Esophagus muscularis mucosa (tissue), 4 donors: Measurements from ENCODE around the gene PER2. TPM values are rescaled to one million over a fixed set of nuclear protein-coding genes. Genes with fewer than 3 reads are reported as not detected.
"Not testable (repeated sequence)": the region's sequence is repeated elsewhere in the genome, so short reads cannot be mapped to it uniquely, and the experiment has no call there.

Source experiments
- DNase-seq: peaks from one replicate; pipeline ENCODE4 v3.0.0-alpha.2; 2017; ENCODE audit errors: extremely low spot score
- H3K27ac ChIP-seq, 4 donors: fragments of 200-600 bp; sonication (generic); replicated peaks in 1 of 4; 1 replicate in 3 of 4; 2 replicates in 1 of 4; pipeline ENCODE4 v1.5.1; 2016 to 2019; ENCODE audit warnings: mild to moderate bottlenecking in 1 of 4
- H3K27me3 ChIP-seq, 4 donors: fragments of 200-600 bp; sonication (generic); one replicate each; pipeline versions ENCODE4 v1.5.1 to v1.6.0; 2016 to 2019
- H3K36me3 ChIP-seq, 4 donors: fragments of 200-600 bp; sonication (generic); one replicate each; pipeline ENCODE4 v1.5.1; 2016 to 2019
- H3K4me1 ChIP-seq, 4 donors: fragments of 200-600 bp; sonication (generic); one replicate each; pipeline ENCODE4 v1.5.1; 2016 to 2019
- H3K4me3 ChIP-seq, 4 donors: fragments of 200-600 bp; sonication (generic); 1 replicate in 2 of 4; 2 replicates in 2 of 4; pipeline ENCODE4 v1.5.1; 2016 to 2019; ENCODE audit warnings: mild to moderate bottlenecking in 4 of 4, moderate library complexity in 1 of 4
- H3K9me3 ChIP-seq, 4 donors: fragments of 200-600 bp; sonication (generic); 1 replicate in 3 of 4; 2 replicates in 1 of 4; pipeline ENCODE4 v1.5.1; 2016 to 2019
- CTCF ChIP-seq, 3 experiments: fragments of 200-600 bp in 2 of 3; fragments of 450-650 bp in 1 of 3; sonication (generic) in 2 of 3; IDR thresholded peaks; one replicate each; pipeline ENCODE4 v1.5.1; 2017 to 2019; ENCODE audit warnings: antibody characterized with exemption in 3 of 3, mild to moderate bottlenecking in 2 of 3, moderate library complexity in 1 of 3
- EP300 ChIP-seq: sonication (generic); formaldehyde crosslinking; IDR thresholded peaks from one replicate; pipeline ENCODE4 v1.6.1; 2017; ENCODE audit warnings: antibody characterized with exemption
- POLR2A ChIP-seq: fragments of 450-650 bp; IDR thresholded peaks from one replicate; pipeline ENCODE4 v1.6.1; 2017; ENCODE audit warnings: antibody characterized with exemption, moderate library complexity, mild to moderate bottlenecking, low read depth
- POLR2AphosphoS5 ChIP-seq, 2 donors: sonication (generic); formaldehyde crosslinking; IDR thresholded peaks; one replicate each; pipeline ENCODE4 v1.6.1; 2017; ENCODE audit warnings: antibody characterized with exemption in 2 of 2
- WGBS: methylation state at CpG from one replicate; pipeline ENCODE4 v1.1.5; 2018; 5-methylcytosine and 5-hydroxymethylcytosine counted together
- intact Hi-C: fragments of 100-400 bp; cut with DNase I; formaldehyde crosslinking; loops from one replicate; pipeline ENCODE4 v1.15.1; 2023
- total RNA-seq, 4 donors: library from RNA; depleted of rRNA; stranded (reverse); fragments of >200 nt; gene quantifications; one replicate each; pipeline versions ENCODE4 v1.1.0 to v1.2.1, GENCODE V29; 2016

Gene PER2
- total RNA-seq, 4 donors from 2014 or later, result 9.1 to 13.1 (median 11.1) TPM

- no peak for DNase-seq
- WGBS, result 100% methylated on average over 2 of the region's 4 CpGs
- Histone ChIP-seq H3K9me3 (no peaks in the 10 kb centered on the region), H3K27me3 (no peaks in the 10 kb centered on the region), H3K4me3 (no peak overlapping the region), H3K4me1 (peaks cover 0 to 7% (median 2%) of the 10 kb centered on the region in 4 donors), H3K36me3 (peaks cover 61 to 100% (median 92%) of the 10 kb centered on the region in 4 donors), H3K27ac (no peak overlapping the region)
- intact Hi-C loops, result no loop called here
- no peak for TF ChIP-seq EP300
- TF ChIP-seq CTCF (IDR thresholded peaks at IDR 0.05), result no peak
- no peak for TF ChIP-seq POLR2A
Observed at GRCh38 chr2:238272156-238272555, 16.3 kb downstream of the PER2 start.

GRCh38 chr2:238271686-238272085, 16.7 kb downstream of the PER2 start:
- peaks cover 61 to 100% (median 94%) of the 10 kb centered on the region in 4 donors for H3K36me3 ChIP-seq
- H3K4me3 ChIP-seq, H3K4me1 ChIP-seq, intact Hi-C loops, DNase-seq, H3K9me3 ChIP-seq, H3K27me3 ChIP-seq, H3K27ac ChIP-seq: not testable (repeated sequence)
- 70% methylated on average over 8 of the region's 8 CpGs for WGBS

DNA sequence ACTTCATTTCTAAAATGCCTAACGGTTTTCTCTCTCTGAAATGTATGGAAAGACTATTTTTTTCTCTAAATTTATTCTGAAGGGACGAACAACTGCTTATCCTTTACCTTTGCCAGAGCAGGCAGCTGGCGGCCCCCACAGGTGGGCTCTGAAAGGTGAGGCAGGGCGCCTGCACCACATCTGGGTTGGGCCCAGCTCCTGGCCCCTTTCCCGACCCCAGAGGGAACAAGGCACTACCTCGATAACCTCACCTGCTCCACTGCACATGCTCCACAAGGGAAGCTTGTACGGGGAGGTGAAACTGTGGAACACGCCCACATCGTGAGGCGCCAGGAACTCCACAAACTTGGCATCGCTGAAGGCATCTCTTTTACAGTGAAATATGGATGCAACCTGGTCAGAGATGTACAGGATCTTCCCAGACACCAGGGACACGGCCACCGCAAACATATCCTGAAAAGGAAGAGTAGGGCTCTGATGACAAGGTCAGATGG, 17.3 kb downstream of the PER2 start:
- Histone ChIP-seq H3K4me1 (peaks cover 0 to 7% (median 2%) of the 10 kb centered on the region in 4 donors), H3K9me3 (no peaks in the 10 kb centered on the region), H3K27ac (no peak overlapping the region), H3K27me3 (no peaks in the 10 kb centered on the region), H3K4me3 (no peak overlapping the region), H3K36me3 (peaks cover 55 to 100% (median 94%) of the 10 kb centered on the region in 4 donors)
- TF ChIP-seq POLR2A (no peak), CTCF (IDR thresholded peaks at IDR 0.05) (no peak), EP300 (no peak), POLR2AphosphoS5 (IDR thresholded peaks at IDR 0.05) (no peak)
- intact Hi-C loops, result no loop called here
- WGBS, result 83% methylated on average over 13 of the region's 13 CpGs
- DNase-seq, result no peak

DNA sequence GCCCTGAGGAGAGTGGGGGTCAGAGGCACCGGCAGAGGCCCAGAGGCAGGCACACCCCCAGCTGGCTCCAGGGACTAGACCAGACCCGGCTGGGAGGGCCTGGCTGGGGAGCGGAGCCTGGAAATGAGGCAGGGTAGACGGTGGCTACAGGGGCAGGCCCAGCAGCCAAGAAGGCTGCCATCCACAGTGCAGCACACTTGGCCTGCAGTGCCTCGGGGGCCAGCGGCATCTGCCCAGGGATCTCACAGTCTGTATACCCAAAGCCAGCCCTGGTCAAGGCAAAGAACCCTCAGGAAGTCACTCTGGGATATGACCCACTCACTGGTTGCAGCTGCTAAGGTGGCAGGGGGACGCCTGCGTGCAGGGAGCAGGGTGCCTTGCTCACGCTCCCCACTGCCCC, 17.8 kb downstream of the PER2 start:
- Histone ChIP-seq H3K27ac (no peak overlapping the region), H3K4me3 (no peak overlapping the region), H3K27me3 (no peaks in the 10 kb centered on the region), H3K9me3 (no peaks in the 10 kb centered on the region), H3K4me1 (peaks cover 0 to 7% (median 2%) of the 10 kb centered on the region in 4 donors), H3K36me3 (peaks cover 51 to 98% (median 93%) of the 10 kb centered on the region in 4 donors)
- no peak for DNase-seq
- 82% methylated on average over 8 of the region's 9 CpGs for WGBS
- TF ChIP-seq POLR2A (no peak), EP300 (no peak), POLR2AphosphoS5 (IDR thresholded peaks at IDR 0.05) (no peak), CTCF (IDR thresholded peaks at IDR 0.05) (no peak)
- intact Hi-C loops, result no loop called here

GRCh38 chr2:238269741-238270140, 18.7 kb downstream of the PER2 start:
- 89% methylated on average over 6 of the region's 6 CpGs for WGBS
- no peak for DNase-seq
- intact Hi-C loops, result loop anchor here (10.0 kb wide), 1 partner anchor 65 kb away; the partner anchor contains the start of gene ILKAP
- Histone ChIP-seq H3K4me1 (peaks cover 0 to 10% (median 2%) of the 10 kb centered on the region in 4 donors), H3K27me3 (no peaks in the 10 kb centered on the region), H3K4me3 (no peak overlapping the region), H3K36me3 (peaks cover 44 to 97% (median 91%) of the 10 kb centered on the region in 4 donors), H3K27ac (no peak overlapping the region), H3K9me3 (no peaks in the 10 kb centered on the region)
- no peak for TF ChIP-seq POLR2AphosphoS5 (IDR thresholded peaks at IDR 0.05)
- TF ChIP-seq CTCF (IDR thresholded peaks at IDR 0.05), result no peak
- TF ChIP-seq EP300, result no peak
- TF ChIP-seq POLR2A, result no peak
